Right lobe of liver (tissue), 4 donors: ENCODE results near the gene TRAPPC2B.

Experiments used
- CTCF ChIP-seq, 4 donors: fragments of 200-600 bp in 3 of 4; fragments of 450-650 bp in 1 of 4; IDR thresholded peaks; one replicate each; pipeline versions ENCODE4 v1.5.1 to v1.8.0; 2016 to 2022; ENCODE audit warnings: antibody characterized with exemption in 4 of 4, mild to moderate bottlenecking in 2 of 4
- POLR2A ChIP-seq: fragments of 450-650 bp; IDR thresholded peaks from one replicate; pipeline ENCODE4 v1.6.1; 2017; ENCODE audit warnings: antibody characterized with exemption, mild to moderate bottlenecking
- donor health status: DM: no; HTN: no; CAD: no.
- donor health status: DM: no; HTN: no; CAD: no.
- donor health status: DM: no; HTN: yes; CAD: no.

DNA sequence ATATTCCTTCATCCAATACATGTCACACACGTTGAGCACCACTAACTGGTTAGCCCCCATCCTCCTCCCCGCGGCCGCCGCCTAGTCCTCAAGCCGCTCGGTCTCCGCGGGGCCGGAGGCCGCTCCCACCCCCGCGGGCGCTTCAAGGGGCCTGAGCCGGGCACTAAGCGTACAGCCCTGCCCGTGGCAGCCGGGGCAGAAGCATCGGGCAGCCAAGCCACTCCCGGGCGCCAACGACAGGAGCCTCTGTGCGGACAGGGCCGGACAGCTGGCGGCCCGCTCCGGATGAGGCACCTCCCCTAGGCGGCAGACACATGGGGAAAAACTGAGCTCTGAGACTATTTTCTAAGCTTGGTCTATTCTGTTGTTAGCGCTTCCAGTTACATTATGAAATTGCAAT lies 45.8 kb upstream of the TRAPPC2B start:
- TF ChIP-seq CTCF (IDR thresholded peaks at IDR 0.05) (no peak), POLR2A (no peak)
